Right ventricle myocardium superior (tissue), 1 donor: ENCODE measurements around the gene DYNC1I1. TPM values are rescaled to one million over a fixed set of nuclear protein-coding genes. Genes with fewer than 3 reads are reported as not detected.

Experiments used
- ATAC-seq: fragments of 200-7000 bp; cut with Tn5 transposase; one replicate; pipeline ENCODE4 v1.9.1; 2020; ENCODE audit warnings: mild to moderate bottlenecking; ENCODE audit not compliant: poor library complexity
- DNase-seq: peaks from one replicate; pipeline ENCODE4 v3.0.0-alpha.2; 2020
- intact Hi-C: fragments of 100-400 bp; cut with DNase I; formaldehyde crosslinking; loops from one replicate; pipeline ENCODE4 v1.11.2; 2022
- total RNA-seq: library from RNA; stranded (reverse); fragmentation: NEBNext Ultra II Directional; extraction: Animal tissue kit (Norgen Biotek cat#: 25700); gene quantifications from one replicate; pipeline ENCODE4 v1.2.1, GENCODE V29; 2021
- donor health status: DM: no; HTN: yes; CAD: no; lungs with severe emphysema.

The DYNC1I1 gene
- total RNA-seq, 1 donor from 2014 or later = 35.6 TPM

- intact Hi-C loops = no loop called here
- DNase-seq (no peak), ATAC-seq (no peak)
These were observed 307.7 kb downstream of the DYNC1I1 start for GRCh38 chr7:96080027-96080426.

DNA sequence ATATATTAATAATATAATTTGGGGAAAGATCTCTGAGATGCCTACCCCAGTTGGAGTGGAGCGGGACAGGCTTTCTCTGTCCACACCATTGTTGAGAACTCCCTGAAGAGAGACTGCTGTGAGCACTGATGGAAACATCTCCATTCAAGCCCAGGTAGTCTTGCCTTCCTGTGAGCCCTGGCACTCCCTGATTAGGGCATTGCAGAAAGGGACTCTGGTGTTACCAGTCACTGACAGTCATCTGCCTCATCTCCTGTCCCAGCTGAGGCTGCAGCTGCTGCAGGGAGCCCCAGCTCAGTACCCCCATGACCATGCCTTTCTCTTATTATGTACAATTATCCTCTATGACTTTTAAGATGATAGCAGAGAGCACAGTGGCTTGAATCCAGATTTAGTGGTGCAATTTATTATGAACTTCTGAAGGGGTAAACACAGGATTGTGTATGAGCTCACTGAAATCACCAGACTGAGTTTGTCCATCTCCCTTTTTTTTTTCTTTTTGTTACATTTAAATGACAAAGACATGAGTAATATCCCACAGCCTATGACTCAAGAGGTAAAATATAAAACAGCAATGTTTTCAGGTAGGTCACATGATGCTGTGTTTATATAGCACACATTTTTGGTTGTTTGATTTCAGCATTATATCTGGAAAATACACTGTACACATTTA is 312.7 kb downstream of the DYNC1I1 start:
- intact Hi-C loops = no loop called here
- DNase-seq = no peak
- no peak for ATAC-seq

DNA sequence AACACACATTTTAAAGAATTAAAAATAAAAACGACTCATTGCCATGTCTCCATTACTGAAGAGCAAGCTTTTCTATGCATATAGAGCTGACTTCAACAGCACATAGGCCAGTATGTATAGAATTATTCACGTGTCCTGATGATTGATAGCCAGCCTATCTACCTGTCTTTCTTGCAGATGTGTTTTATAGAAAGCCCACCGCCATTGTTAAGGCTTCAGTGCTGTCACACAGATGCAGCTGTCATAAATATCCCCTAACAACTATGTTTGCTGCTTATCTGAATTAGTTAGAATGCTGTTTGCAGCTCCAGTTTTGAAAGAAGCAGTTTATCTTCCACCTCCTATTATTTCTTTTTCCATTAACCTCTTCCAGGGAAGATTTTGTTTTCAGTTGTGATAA is 313.6 kb downstream of the DYNC1I1 start:
- ATAC-seq (no peak), DNase-seq (no peak)
- intact Hi-C loops = no loop called here

GRCh38 chr7:96088579-96088978 is 316.2 kb downstream of the DYNC1I1 start:
- no peak for DNase-seq
- ATAC-seq = no peak
- intact Hi-C loops = no loop called here

GRCh38 chr7:96089511-96089910 is 317.2 kb downstream of the DYNC1I1 start:
- DNase-seq (no peak), ATAC-seq (no peak)
- intact Hi-C loops = no loop called here

GRCh38 chr7:96090756-96091155 is 318.4 kb downstream of the DYNC1I1 start:
- intact Hi-C loops = no loop called here
- no peak for ATAC-seq
- no peak for DNase-seq

DNA sequence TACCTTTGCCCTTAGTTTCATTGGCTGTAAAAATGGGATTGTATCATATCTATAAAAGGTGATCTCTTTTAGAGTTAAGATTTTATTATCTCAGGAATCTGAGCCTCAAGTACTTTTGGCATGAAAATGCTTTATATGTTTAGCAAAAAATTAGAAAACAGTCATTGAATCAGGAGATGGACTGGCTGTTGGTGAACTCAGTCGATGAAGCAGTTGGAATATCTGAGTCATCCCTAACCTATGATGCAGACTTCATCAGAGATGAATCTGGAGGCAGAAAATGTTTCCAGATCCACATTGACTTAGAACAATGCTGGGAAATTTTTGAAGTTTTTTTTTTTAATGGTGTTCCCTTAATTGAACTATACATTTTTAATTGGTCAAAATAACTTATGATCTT is 321.1 kb downstream of the DYNC1I1 start:
- intact Hi-C loops = no loop called here
- DNase-seq = no peak
- ATAC-seq = no peak

DNA sequence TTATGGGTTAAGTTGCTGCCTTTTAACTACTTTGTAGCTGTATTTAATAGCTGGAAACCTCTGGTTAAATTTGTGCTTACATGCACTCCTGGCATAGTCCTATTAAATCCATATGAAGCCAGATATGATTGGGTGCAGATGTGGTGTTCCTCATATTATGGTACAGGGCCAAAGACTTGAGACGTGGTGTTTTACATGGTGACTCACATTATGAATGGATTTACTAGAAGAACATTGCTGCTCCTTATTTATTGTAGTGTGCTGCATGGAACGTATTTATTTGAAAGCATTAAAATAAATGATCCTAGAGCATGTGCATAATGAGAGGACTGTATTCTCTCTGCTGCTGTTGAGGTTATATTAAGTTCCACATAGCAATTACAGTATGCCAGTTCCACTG is 325.5 kb downstream of the DYNC1I1 start:
- intact Hi-C loops = no loop called here
- ATAC-seq (no peak), DNase-seq (no peak)

- no peak for ATAC-seq
- DNase-seq = no peak
- intact Hi-C loops = no loop called here
These were observed 328.4 kb downstream of the DYNC1I1 start for GRCh38 chr7:96100737-96101136.

GRCh38 chr7:96102096-96102811 is 329.9 kb downstream of the DYNC1I1 start:
- ATAC-seq (no peak), DNase-seq (no peak)
- intact Hi-C loops = no loop called here

GRCh38 chr7:96104984-96105383 is 332.6 kb downstream of the DYNC1I1 start:
- DNase-seq (no peak), ATAC-seq (no peak)
- intact Hi-C loops = no loop called here

GRCh38 chr7:96111405-96111804 is 339.1 kb downstream of the DYNC1I1 start:
- ATAC-seq (no peak), DNase-seq (no peak)
- intact Hi-C loops = no loop called here

DNA sequence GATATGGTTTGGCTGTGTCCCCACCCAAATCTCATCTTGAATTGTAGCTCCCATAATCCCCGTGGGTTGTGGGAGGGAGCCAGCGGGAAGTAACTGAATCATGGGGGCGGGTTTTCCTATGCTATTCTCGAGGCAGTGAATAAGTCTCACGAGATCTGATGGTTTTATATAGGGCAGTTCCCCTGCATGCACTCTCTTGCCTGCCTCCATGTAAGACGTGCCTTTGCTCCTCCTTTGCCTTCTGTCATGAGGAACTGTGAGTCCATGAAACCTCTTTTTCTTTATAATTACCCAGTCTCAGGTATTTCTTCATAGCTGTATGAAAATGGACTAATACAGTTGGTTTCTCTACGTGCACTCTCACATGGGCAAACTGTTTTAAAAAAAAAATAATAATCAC is 341.8 kb downstream of the DYNC1I1 start:
- no peak for ATAC-seq
- no peak for DNase-seq
- intact Hi-C loops = no loop called here

GRCh38 chr7:96116173-96116572 is 343.8 kb downstream of the DYNC1I1 start:
- DNase-seq (no peak), ATAC-seq (no peak)
- intact Hi-C loops = no loop called here

GRCh38 chr7:96118449-96119001 is 346.2 kb downstream of the DYNC1I1 start:
- DNase-seq (no peak), ATAC-seq (no peak)
- intact Hi-C loops = no loop called here

DNA sequence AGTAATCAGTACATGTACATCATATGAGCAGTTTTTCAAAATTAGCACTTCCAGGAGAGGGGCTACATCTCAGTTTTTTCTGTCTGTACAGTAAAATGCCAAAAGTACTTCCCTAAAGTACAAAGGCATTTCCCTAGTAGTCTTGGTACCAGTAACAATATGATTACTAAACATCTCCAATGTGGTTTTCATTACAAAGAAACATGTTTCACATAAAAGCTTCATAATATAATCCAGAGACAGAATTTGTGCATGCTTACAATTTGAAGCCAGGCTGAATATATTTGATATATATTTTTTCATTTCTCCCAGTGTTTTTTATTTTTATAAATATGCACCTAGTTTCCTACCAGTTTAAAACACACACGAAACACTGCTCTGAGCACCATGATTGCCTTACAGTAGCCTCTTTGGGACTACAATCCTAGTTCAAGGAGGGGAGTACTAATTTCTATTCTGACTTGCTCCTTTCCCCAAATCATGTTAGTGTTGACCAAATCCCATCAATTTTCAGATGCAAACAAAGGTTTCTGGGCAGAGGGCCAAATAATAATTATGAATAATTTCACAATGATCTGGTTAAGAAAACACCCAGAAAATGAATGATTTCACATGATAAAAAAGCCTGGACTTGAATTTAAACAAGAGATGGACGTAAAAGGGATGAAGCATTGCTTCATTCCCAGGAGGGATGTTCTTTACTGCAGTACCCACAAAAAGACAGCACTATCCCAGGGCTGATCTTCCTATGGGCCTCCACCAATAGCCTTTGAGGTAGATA is 348.3 kb downstream of the DYNC1I1 start:
- intact Hi-C loops = no loop called here
- ATAC-seq (no peak), DNase-seq (no peak)

GRCh38 chr7:96121752-96122151 is 349.4 kb downstream of the DYNC1I1 start:
- DNase-seq (no peak), ATAC-seq (no peak)
- intact Hi-C loops = no loop called here

DNA sequence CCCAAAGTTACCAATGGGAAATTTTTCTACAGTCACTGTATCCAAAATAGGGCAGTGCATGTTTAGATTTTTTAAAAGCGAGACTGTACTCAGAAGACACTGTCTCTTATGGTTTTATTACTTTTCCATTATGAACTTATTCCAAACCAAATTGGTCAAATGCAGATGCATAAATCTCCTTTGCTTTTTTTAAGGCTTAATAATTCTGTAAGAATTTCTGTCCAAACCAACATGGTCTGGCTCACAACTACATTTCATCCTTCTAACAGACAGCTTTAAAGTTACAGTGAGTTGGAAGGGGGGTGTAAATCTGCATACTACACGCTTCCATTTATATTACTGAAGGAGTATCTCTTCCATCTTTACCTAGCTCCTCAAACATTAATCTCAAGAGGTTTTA is 350.4 kb downstream of the DYNC1I1 start:
- ATAC-seq (no peak), DNase-seq (no peak)
- intact Hi-C loops = no loop called here

DNA sequence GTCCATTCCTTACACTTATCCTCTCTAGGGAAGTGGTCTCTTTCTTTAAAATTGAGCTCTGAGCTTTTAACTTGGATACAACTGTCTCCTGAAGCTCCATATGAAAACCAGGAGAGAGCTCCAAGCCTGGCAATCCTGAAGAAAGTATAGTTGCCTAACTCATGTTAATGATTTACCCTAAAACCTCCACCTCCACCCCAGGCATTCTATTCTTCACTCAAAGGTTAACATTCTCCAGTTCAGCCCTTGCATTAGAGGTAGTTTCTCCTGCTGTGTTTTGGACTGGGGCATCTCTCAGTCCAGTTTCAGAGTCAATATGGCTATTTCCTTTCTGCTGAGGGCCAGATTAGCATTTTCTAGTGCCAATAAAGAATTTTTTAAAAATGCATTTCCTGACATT is 354.0 kb downstream of the DYNC1I1 start:
- no peak for ATAC-seq
- DNase-seq = no peak
- intact Hi-C loops = no loop called here

DNA sequence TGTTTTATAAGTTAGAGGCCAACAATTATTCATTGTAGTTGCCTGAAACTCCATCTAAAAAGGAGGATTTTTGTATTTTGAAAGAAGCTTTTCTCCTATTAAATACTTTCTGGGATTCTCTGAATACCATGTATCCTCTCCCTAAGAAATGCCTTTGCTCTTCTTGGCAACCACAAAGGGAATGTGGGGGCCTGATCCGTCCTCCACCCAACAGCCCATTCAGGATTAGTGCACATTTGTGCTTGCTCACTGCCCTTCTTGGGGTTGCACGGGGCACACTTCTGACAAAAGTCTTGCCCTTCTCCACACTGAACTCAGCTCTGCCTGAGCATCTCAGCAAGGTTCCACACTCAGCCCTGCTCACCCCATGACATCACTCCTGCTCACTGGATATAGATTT is 355.4 kb downstream of the DYNC1I1 start:
- ATAC-seq (no peak), DNase-seq (no peak)
- intact Hi-C loops = no loop called here
